ENCODE results near the gene ZG16B.

ZG16B gene

GRCh38 chr16:2860826-2861567, 30.9 kb downstream of the ZG16B start:
- ATAC-seq = no peak
- no peak for TF ChIP-seq TCF4 (CRISPR knock-in tag; IDR thresholded peaks at IDR 0.05; ENCODE audit: borderline replicate concordance)
- TF ChIP-seq GLIS3 (CRISPR knock-in tag; IDR thresholded peaks at IDR 0.05) = no peak
- TF ChIP-seq CSDC2 (CRISPR knock-in tag; IDR thresholded peaks at IDR 0.05) = no peak
- TF ChIP-seq POU6F1 (CRISPR knock-in tag; IDR thresholded peaks at IDR 0.05; ENCODE audit: borderline replicate concordance, low read depth) = no peak
- TF ChIP-seq ZC3H10 (CRISPR knock-in tag; IDR thresholded peaks at IDR 0.05) = no peak
- no peak for TF ChIP-seq ZFP30 (CRISPR knock-in tag; IDR thresholded peaks at IDR 0.05)
- no peak for TF ChIP-seq ZNF8 (CRISPR knock-in tag; IDR thresholded peaks at IDR 0.05)
- TF ChIP-seq CSRNP3 (CRISPR knock-in tag; IDR thresholded peaks at IDR 0.05) = no peak
- no peak for TF ChIP-seq ARNTL (CRISPR knock-in tag; IDR thresholded peaks at IDR 0.05; ENCODE audit: borderline replicate concordance, low read depth)
- no peak for TF ChIP-seq TOX (CRISPR knock-in tag; IDR thresholded peaks at IDR 0.05; ENCODE audit: borderline replicate concordance)
- no peak for TF ChIP-seq ESRRG (CRISPR knock-in tag; IDR thresholded peaks at IDR 0.05)
- no peak for TF ChIP-seq TSHZ2 (CRISPR knock-in tag; IDR thresholded peaks at IDR 0.05)

GRCh38 chr16:2865651-2866050, 35.5 kb downstream of the ZG16B start:
- ATAC-seq = no peak
- TF ChIP-seq POU6F1 (CRISPR knock-in tag; IDR thresholded peaks at IDR 0.05; ENCODE audit: borderline replicate concordance, low read depth) = no peak
- TF ChIP-seq ISL1 (CRISPR knock-in tag; IDR thresholded peaks at IDR 0.05) = no peak
- TF ChIP-seq ZC3H10 (CRISPR knock-in tag; IDR thresholded peaks at IDR 0.05) = no peak
- no peak for TF ChIP-seq TCF4 (CRISPR knock-in tag; IDR thresholded peaks at IDR 0.05; ENCODE audit: borderline replicate concordance)
- TF ChIP-seq BACH2 (CRISPR knock-in tag; IDR thresholded peaks at IDR 0.05; ENCODE audit: borderline replicate concordance) = no peak
- no peak for TF ChIP-seq CSRNP3 (CRISPR knock-in tag; IDR thresholded peaks at IDR 0.05)
- no peak for TF ChIP-seq TOX (CRISPR knock-in tag; IDR thresholded peaks at IDR 0.05; ENCODE audit: borderline replicate concordance)
- TF ChIP-seq ZFP30 (CRISPR knock-in tag; IDR thresholded peaks at IDR 0.05) = no peak
- TF ChIP-seq PPARA (CRISPR knock-in tag; IDR thresholded peaks at IDR 0.05; ENCODE audit: borderline replicate concordance) = no peak
- no peak for TF ChIP-seq OSR1 (CRISPR knock-in tag; IDR thresholded peaks at IDR 0.05)
- no peak for TF ChIP-seq ZNF70 (CRISPR knock-in tag; IDR thresholded peaks at IDR 0.05)

- ATAC-seq = no peak
- TF ChIP-seq TCF4 (CRISPR knock-in tag; IDR thresholded peaks at IDR 0.05; ENCODE audit: borderline replicate concordance) (no peak), RARB (CRISPR knock-in tag; IDR thresholded peaks at IDR 0.05) (no peak), ARNTL (CRISPR knock-in tag; IDR thresholded peaks at IDR 0.05; ENCODE audit: borderline replicate concordance, low read depth) (no peak), TSHZ2 (CRISPR knock-in tag; IDR thresholded peaks at IDR 0.05) (no peak), SNAI2 (CRISPR knock-in tag; IDR thresholded peaks at IDR 0.05) (no peak), ZNF565 (CRISPR knock-in tag; conservative IDR thresholded peaks at IDR 0.05; ENCODE audit: low read depth) (no peak), ZNF8 (CRISPR knock-in tag; IDR thresholded peaks at IDR 0.05) (no peak), CREB5 (CRISPR knock-in tag; IDR thresholded peaks at IDR 0.05; ENCODE audit: low read depth) (no peak), BACH2 (CRISPR knock-in tag; IDR thresholded peaks at IDR 0.05; ENCODE audit: borderline replicate concordance) (no peak), GLIS3 (CRISPR knock-in tag; IDR thresholded peaks at IDR 0.05) (no peak)
Measured at GRCh38 chr16:2866431-2866830, 36.3 kb downstream of the ZG16B start.

Data from SK-N-SH treated with all-trans-retinoic acid at 6 μM for 48 hours (cell line).